Sigmoid colon (tissue), 7 donors: ENCODE data around the gene ITGA2. TPM values are rescaled to one million over a fixed set of nuclear protein-coding genes. Genes with fewer than 3 reads are reported as not detected.

Experiments
- DNase-seq: peaks from one replicate; pipeline ENCODE4 v3.0.0-alpha.2; 2019
- H3K27ac ChIP-seq, 4 donors: fragments of 200-600 bp; sonication (generic); one replicate each; pipeline ENCODE4 v1.5.1; 2016 to 2019; ENCODE audit warnings: mild to moderate bottlenecking in 1 of 4
- H3K27me3 ChIP-seq, 3 donors: fragments of 200-600 bp; sonication (generic); one replicate each; pipeline ENCODE4 v1.5.1; 2019; ENCODE audit warnings: mild to moderate bottlenecking in 1 of 3
- H3K36me3 ChIP-seq, 4 donors: fragments of 200-600 bp; sonication (generic); one replicate each; pipeline ENCODE4 v1.5.1; 2016 to 2019
- H3K4me1 ChIP-seq, 4 donors: fragments of 200-600 bp; sonication (generic); one replicate each; pipeline ENCODE4 v1.5.1; 2017 to 2019
- H3K4me3 ChIP-seq, 4 donors: fragments of 200-600 bp; sonication (generic); one replicate each; pipeline ENCODE4 v1.5.1; 2017 to 2019; ENCODE audit warnings: mild to moderate bottlenecking in 2 of 4, moderate library complexity in 1 of 4
- H3K9me3 ChIP-seq, 4 donors: fragments of 200-600 bp in 3 of 4; sonication (generic) in 3 of 4; one replicate each; pipeline versions ENCODE4 v1.5.1 to v1.6.1; 2013 to 2019
- EP300 ChIP-seq, 4 donors: sonication (generic); formaldehyde crosslinking; IDR thresholded peaks; one replicate each; pipeline ENCODE4 v1.6.1; 2017; ENCODE audit warnings: antibody characterized with exemption in 4 of 4
- POLR2A ChIP-seq, 2 donors: fragments of 450-650 bp; IDR thresholded peaks; one replicate each; pipeline ENCODE4 v1.6.1; 2016; ENCODE audit warnings: antibody characterized with exemption in 2 of 2, mild to moderate bottlenecking in 2 of 2, moderate library complexity in 2 of 2
- POLR2AphosphoS5 ChIP-seq, 4 donors: sonication (generic); formaldehyde crosslinking; IDR thresholded peaks; one replicate each; pipeline ENCODE4 v1.6.1; 2017; ENCODE audit warnings: antibody characterized with exemption in 4 of 4
- WGBS, 2 donors: extraction: QIAGEN DNeasy Blood & Tissue Kit; methylation state at CpG; one replicate each; pipeline ENCODE4 v1.1.7; 2013; 5-methylcytosine and 5-hydroxymethylcytosine counted together
- intact Hi-C: fragments of 100-400 bp; cut with DNase I; formaldehyde crosslinking; loops from one replicate; pipeline ENCODE4 v1.15.1; 2023
- polyA plus RNA-seq, 3 donors: library from polyadenylated mRNA; stranded (reverse); fragments of 200-250 nt; gene quantifications; one replicate each; pipeline ENCODE4 v1.2.3, GENCODE V29; 2013
- total RNA-seq, 4 donors: library from RNA; depleted of rRNA; stranded (reverse); fragments of >200 nt; gene quantifications; one replicate each; pipeline ENCODE4 v1.1.0, GENCODE V29; 2016
- TF ChIP-seq, protein P1 (sequence below), 4 experiments: fragments of 450-650 bp in 3 of 4; fragments of 200-600 bp in 1 of 4; IDR thresholded peaks; one replicate each; pipeline ENCODE4 v1.5.1; 2016 to 2019; ENCODE audit warnings: antibody characterized with exemption in 4 of 4, mild to moderate bottlenecking in 3 of 4, moderate library complexity in 2 of 4
- donor health status: healthy with polysubstance abuse.
- donor health status: Bipolar disorder and iron deficiency.
- donor health status: healthy.

The ITGA2 gene
- total and polyA plus RNA-seq, 7 donors: 0.60 to 4.9 (median 1.4) TPM

DNA sequence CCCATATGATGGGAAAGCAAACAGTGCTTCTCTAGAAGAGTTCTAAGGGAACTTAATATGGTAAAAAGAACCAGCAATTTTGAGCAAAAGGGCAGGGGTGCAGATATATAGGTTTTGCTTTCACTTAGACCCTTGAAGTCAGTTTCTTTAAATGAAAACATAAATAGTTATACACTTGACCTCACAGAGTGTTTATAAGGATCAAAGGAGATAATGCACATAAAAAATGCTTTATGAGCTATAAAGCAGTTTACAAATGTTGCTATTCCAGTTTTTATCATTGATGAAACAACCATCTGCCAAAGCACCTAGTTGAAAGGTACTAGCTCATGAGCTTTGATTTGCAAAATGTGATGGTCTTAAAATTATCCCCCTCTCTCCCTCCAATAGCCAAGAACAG is 45.7 kb downstream of the ITGA2 start:
- DNase-seq: no peak
- TF ChIP-seq, protein P1, sequence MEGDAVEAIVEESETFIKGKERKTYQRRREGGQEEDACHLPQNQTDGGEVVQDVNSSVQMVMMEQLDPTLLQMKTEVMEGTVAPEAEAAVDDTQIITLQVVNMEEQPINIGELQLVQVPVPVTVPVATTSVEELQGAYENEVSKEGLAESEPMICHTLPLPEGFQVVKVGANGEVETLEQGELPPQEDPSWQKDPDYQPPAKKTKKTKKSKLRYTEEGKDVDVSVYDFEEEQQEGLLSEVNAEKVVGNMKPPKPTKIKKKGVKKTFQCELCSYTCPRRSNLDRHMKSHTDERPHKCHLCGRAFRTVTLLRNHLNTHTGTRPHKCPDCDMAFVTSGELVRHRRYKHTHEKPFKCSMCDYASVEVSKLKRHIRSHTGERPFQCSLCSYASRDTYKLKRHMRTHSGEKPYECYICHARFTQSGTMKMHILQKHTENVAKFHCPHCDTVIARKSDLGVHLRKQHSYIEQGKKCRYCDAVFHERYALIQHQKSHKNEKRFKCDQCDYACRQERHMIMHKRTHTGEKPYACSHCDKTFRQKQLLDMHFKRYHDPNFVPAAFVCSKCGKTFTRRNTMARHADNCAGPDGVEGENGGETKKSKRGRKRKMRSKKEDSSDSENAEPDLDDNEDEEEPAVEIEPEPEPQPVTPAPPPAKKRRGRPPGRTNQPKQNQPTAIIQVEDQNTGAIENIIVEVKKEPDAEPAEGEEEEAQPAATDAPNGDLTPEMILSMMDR (IDR thresholded peaks at IDR 0.05): no peak
- TF ChIP-seq POLR2A (IDR thresholded peaks at IDR 0.05): no peak
- TF ChIP-seq EP300 (IDR thresholded peaks at IDR 0.05): no peak
- TF ChIP-seq POLR2AphosphoS5 (IDR thresholded peaks at IDR 0.05): no peak

GRCh38 chr5:53035868-53036381 is 46.8 kb downstream of the ITGA2 start:
- Histone ChIP-seq H3K9me3 (no peaks in the 10 kb centered on the region), H3K36me3 (no peaks in the 10 kb centered on the region), H3K4me3 (no peak overlapping the region), H3K4me1 (peaks cover 0 to 35% (median 20%) of the 10 kb centered on the region in 4 donors), H3K27me3 (no peaks in the 10 kb centered on the region), H3K27ac (no peak overlapping the region)
- intact Hi-C loops: no loop called here
- WGBS, 2 donors: 47 to 77% methylated on average over 2 of the region's 2 CpGs
- TF ChIP-seq, protein P1 (IDR thresholded peaks at IDR 0.05): no peak
- TF ChIP-seq EP300 (IDR thresholded peaks at IDR 0.05): no peak
- no peak for TF ChIP-seq POLR2AphosphoS5 (IDR thresholded peaks at IDR 0.05)
- TF ChIP-seq POLR2A (IDR thresholded peaks at IDR 0.05): no peak
- DNase-seq: no peak

More for the DNA sequence above, 45.7 kb downstream of the ITGA2 start:
- Histone ChIP-seq H3K4me1 (peaks cover 0 to 38% (median 24%) of the 10 kb centered on the region in 4 donors), H3K9me3 (no peaks in the 10 kb centered on the region), H3K27ac (no peak overlapping the region), H3K36me3 (no peaks in the 10 kb centered on the region), H3K4me3 (no peak overlapping the region), H3K27me3 (no peaks in the 10 kb centered on the region)
- intact Hi-C loops: no loop called here

DNA sequence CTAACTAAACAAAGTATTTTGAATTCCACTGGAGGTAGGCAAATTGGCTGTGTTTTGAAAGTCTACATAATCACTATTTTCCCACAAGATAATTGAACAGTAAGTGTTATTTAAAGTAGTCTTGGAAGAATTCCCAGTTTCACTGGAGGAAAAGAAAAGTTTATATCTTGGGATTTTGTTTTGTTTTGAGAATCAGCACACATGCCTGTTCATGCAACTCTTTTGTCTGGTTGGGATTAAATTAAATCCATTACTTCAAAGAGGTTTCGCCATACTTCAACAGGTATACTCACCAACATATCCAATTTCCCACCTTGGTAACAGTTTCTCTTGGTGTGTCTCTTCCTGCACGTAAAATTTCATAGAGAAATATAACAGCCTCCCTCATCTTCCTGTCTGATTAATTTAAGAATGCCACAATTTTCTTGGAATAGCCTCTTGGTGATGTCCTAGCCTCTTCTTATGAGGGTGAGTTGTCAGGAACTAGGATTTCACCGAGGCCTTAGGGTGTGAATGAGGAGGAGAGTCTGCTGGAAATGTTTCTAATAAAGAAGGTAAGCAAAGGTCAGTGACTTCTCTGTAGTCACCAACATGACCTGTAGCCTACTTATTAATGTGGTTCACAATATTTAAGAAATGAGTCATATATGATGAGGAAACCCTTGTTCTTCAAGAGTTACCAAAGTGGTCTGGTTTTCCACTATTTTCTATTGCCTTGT is 48.1 kb downstream of the ITGA2 start:
- no peak for DNase-seq
- Histone ChIP-seq H3K4me1 (peaks cover 0 to 21% (median 10%) of the 10 kb centered on the region in 4 donors), H3K4me3 (no peak overlapping the region), H3K9me3 (no peaks in the 10 kb centered on the region), H3K36me3 (no peaks in the 10 kb centered on the region), H3K27ac (peak overlapping the region in 2 of 4 donors; percentile 18 to 21), H3K27me3 (no peaks in the 10 kb centered on the region)
- intact Hi-C loops: no loop called here
- WGBS, 2 donors: 69 to 71% methylated on average over 3 of the region's 3 CpGs
- TF ChIP-seq POLR2AphosphoS5 (IDR thresholded peaks at IDR 0.05): peak in 1 of 4 donors; percentile 10
- TF ChIP-seq, protein P1 (IDR thresholded peaks at IDR 0.05): no peak

DNA sequence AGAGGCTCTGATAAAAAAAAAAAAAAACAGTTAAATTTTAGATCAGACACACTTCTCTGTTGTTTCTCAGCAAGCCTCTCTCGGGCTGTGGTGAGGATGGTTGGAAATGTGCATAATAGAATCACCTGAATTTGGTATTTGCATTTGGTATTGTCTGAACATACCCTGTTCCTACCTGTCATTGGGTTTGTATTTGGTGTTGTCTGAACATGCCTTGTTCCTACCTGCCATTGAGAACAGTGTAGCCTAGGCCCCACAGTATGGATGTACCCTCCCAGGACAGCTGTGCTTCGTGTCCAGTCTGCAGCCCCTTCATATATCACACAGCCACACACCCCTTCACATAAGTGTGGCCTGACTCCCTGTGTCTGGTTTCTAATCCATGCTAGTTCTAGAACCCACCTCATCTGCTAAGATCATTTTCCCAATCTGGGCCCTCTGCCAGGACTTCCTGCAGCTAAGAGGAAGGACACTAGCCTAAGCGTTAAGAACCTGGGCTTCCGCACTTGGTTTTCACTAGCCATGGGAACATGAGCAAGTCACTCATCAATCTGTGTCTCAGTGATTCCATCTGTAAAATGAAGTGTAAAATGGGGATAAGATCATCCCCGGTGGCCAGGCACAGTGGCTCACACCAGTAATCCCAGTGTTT is 49.2 kb downstream of the ITGA2 start:
- no peaks in the 10 kb centered on the region for H3K27me3 ChIP-seq

More for the DNA sequence above, 49.2 kb downstream of the ITGA2 start:
- intact Hi-C loops: no loop called here
- Histone ChIP-seq H3K36me3 (no peaks in the 10 kb centered on the region), H3K4me1 (peaks cover 0 to 19% (median 8%) of the 10 kb centered on the region in 4 donors), H3K27ac (no peak overlapping the region), H3K4me3 (no peak overlapping the region), H3K9me3 (no peaks in the 10 kb centered on the region)
- TF ChIP-seq EP300 (IDR thresholded peaks at IDR 0.05) (no peak), POLR2AphosphoS5 (IDR thresholded peaks at IDR 0.05) (no peak), POLR2A (IDR thresholded peaks at IDR 0.05) (no peak)
- TF ChIP-seq, protein P1 (IDR thresholded peaks at IDR 0.05): no peak
- no peak for DNase-seq
- WGBS, 2 donors: 74 to 92% methylated on average over 5 of the region's 5 CpGs
